ENCODE data around the gene SPARC. TPM values are rescaled to one million over a fixed set of nuclear protein-coding genes. Genes with fewer than 3 reads are reported as not detected.
"Not testable (repeated sequence)": the region's sequence is repeated elsewhere in the genome, so short reads cannot be mapped to it uniquely, and the experiment has no call there.

SPARC gene
- total and polyA plus RNA-seq, 10 donors: 76.5 to 963 (median 440) TPM

DNA sequence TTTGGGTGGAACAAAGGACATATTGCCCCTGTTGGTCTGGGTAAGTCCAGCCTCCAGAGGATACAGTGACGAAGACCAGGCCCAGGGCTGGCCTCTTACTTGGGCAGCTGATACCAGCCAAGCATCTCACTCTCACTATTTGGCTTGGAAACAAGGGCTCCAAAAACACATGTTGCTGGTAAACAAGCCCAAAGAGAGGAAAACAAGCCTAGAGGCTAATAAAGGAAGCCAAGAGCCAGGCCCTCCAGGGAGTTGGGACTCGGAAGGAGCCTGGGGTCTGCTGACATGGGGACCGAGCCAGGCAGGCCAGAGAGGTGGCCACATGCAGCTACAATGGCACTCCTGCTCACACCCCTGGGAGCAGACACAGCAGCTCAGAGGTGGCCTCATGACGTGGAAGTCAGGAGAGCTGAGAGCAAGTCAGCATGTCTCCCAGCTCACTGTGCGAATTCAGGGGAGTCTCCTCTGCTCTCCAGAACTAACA, 5.7 kb downstream of the SPARC start:
- intact Hi-C loops (cut with DNase I; ENCODE audit: low total_unique reads): no loop called here
- Histone ChIP-seq H3K27ac (peak overlapping the region in 6 of 8 donors; percentile 15 to 89 (median 54)), H3K27me3 (replicated peaks in 1 of 7) (peaks cover 0 to 5% (median 0%) of the 10 kb centered on the region in 7 donors), H3K4me1 (peaks cover 15 to 86% (median 62%) of the 10 kb centered on the region in 6 donors), H3K9me3 (no peaks in the 10 kb centered on the region), H3K4me3 (no peak overlapping the region), H3K36me3 (peaks cover 0 to 13% (median 0%) of the 10 kb centered on the region in 6 donors)
- no peak for DNase-seq
- WGBS, 5 donors: 78 to 85% (median 83%) methylated on average over 5 of the region's 5 CpGs
- TF ChIP-seq POLR2AphosphoS5 (IDR thresholded peaks at IDR 0.05) (peak in 2 of 3 donors; percentile 15 to 16), POLR2A (IDR thresholded peaks at IDR 0.05) (no peak)
- TF ChIP-seq, protein P1, sequence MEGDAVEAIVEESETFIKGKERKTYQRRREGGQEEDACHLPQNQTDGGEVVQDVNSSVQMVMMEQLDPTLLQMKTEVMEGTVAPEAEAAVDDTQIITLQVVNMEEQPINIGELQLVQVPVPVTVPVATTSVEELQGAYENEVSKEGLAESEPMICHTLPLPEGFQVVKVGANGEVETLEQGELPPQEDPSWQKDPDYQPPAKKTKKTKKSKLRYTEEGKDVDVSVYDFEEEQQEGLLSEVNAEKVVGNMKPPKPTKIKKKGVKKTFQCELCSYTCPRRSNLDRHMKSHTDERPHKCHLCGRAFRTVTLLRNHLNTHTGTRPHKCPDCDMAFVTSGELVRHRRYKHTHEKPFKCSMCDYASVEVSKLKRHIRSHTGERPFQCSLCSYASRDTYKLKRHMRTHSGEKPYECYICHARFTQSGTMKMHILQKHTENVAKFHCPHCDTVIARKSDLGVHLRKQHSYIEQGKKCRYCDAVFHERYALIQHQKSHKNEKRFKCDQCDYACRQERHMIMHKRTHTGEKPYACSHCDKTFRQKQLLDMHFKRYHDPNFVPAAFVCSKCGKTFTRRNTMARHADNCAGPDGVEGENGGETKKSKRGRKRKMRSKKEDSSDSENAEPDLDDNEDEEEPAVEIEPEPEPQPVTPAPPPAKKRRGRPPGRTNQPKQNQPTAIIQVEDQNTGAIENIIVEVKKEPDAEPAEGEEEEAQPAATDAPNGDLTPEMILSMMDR (IDR thresholded peaks at IDR 0.05 in 8 of 11, conservative IDR thresholded peaks at IDR 0.05 in 3 of 11): no peak

DNA sequence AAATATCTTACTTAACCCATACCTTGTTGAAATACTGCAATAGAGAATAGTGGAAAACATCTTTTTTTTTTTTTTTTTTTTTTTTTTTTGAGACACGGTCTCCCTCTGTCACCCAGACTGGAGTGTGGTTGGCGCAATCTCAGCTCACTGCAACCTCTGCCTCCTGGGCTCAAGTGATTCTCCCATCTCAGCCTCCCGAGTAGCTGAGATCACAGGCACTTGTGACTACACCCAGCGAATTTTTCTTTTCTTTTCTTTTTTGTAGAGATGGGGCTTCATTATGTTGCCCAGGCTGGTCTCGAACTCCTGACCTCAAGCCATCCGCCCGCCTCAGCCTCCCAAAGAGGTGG, 6.6 kb downstream of the SPARC start:
- intact Hi-C loops (cut with DNase I; ENCODE audit: low total_unique reads); H3K9me3 ChIP-seq; H3K4me3 ChIP-seq; DNase-seq; H3K27me3 ChIP-seq (replicated peaks in 1 of 7): not testable (repeated sequence)
- Histone ChIP-seq H3K4me1 (peaks cover 18 to 94% (median 70%) of the 10 kb centered on the region in 6 donors), H3K27ac (peak overlapping the region in 4 of 8 donors; percentile 49 to 89 (median 74)), H3K36me3 (peaks cover 0 to 15% (median 0%) of the 10 kb centered on the region in 6 donors)
- WGBS, 5 donors: 82 to 87% (median 84%) methylated on average over 7 of the region's 7 CpGs

DNA sequence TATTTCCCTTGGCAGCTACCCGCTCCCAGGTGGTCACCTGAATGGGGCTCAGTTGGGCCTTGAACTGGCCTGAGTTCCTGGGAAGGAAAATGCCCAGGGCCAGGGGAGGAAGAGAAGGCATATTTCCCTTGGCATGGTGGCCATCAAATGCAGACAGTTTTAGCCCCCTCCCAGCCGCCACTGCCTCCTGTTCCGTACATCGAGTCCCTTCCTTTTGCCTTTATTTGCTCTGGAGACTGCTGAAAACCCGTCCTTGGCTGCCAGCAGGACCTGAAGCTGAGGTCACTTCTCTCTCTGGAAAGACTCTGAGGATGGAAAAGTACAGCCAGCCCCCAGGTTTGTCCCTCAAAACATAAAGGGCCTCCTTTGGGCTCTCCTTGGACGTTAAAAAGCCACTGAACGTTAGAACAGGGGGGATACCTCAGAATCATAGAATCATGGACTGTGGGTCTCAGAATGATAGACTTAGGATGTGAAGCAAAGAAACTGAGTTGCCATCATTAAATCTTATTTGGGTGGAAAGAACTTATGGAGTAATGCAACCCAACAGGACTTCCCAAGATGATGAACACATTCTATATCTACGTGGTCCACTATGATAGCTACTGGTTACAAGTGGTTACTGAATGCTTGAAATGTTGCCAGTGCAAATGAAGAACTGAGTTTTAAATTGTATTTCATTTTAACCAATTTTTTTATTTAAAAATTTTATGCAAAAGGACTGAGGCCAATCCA, 7.1 kb downstream of the SPARC start:
- Histone ChIP-seq H3K4me3 (no peak overlapping the region), H3K27ac (peak overlapping the region in 7 of 8 donors; percentile 1 to 89 (median 76))

DNA sequence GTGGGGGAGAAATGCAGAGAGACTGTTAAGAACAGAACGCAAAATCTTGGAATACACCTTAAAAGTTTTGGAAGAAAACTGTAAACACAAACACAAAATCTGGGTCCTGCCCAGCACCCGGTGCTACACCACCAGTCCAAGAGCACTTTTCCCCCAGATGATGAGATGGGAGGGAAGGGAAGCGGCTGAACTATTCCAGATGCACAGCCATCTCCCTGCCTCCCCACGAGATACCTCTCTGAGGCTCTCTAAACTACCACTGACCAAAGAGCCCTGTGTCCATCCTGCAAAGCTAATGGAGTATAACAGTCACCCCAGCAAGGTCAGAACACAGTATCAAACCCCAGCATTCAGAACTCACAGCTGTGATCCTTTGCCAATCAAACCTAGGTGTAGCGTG, 8.0 kb downstream of the SPARC start:
- no peak for DNase-seq
- 70 to 97% (median 82%) methylated on average over 5 of the region's 5 CpGs for WGBS, 5 donors
- peak overlapping the region in 1 of 8 donors; percentile 2 for H3K4me3 ChIP-seq
- intact Hi-C loops (cut with DNase I; ENCODE audit: low total_unique reads): no loop called here
- no peaks in the 10 kb centered on the region for H3K9me3 ChIP-seq
- peaks cover 0 to 29% (median 0%) of the 10 kb centered on the region in 6 donors for H3K36me3 ChIP-seq
- peak overlapping the region; percentile 35 to 89 (median 78) for H3K27ac ChIP-seq
- peaks cover 23 to 94% (median 71%) of the 10 kb centered on the region in 6 donors for H3K4me1 ChIP-seq
- H3K27me3 ChIP-seq (replicated peaks in 1 of 7): no peaks in the 10 kb centered on the region
- no peak for TF ChIP-seq POLR2A (IDR thresholded peaks at IDR 0.05)
- TF ChIP-seq, protein P1 (IDR thresholded peaks at IDR 0.05 in 8 of 11, conservative IDR thresholded peaks at IDR 0.05 in 3 of 11): no peak
- no peak for TF ChIP-seq POLR2AphosphoS5 (IDR thresholded peaks at IDR 0.05)

More for the DNA sequence above, 7.1 kb downstream of the SPARC start:
- intact Hi-C loops (cut with DNase I; ENCODE audit: low total_unique reads): no loop called here
- TF ChIP-seq POLR2A (IDR thresholded peaks at IDR 0.05) (no peak), POLR2AphosphoS5 (IDR thresholded peaks at IDR 0.05) (no peak)
- TF ChIP-seq, protein P1 (IDR thresholded peaks at IDR 0.05 in 8 of 11, conservative IDR thresholded peaks at IDR 0.05 in 3 of 11): no peak
- no peak for DNase-seq
- H3K4me1 ChIP-seq: peaks cover 21 to 96% (median 73%) of the 10 kb centered on the region in 6 donors
- H3K9me3 ChIP-seq: no peaks in the 10 kb centered on the region
- WGBS, 5 donors: 70 to 81% (median 73%) methylated on average over 7 to 8 of the region's 8 CpGs
- H3K27me3 ChIP-seq (replicated peaks in 1 of 7): no peaks in the 10 kb centered on the region
- peaks cover 0 to 21% (median 0%) of the 10 kb centered on the region in 6 donors for H3K36me3 ChIP-seq

Data from spleen (tissue), 11 donors.